NCI-H2196 treated with DMSO at 0.1 percent for 48 hours (cell line): ENCODE results near the gene ULBP1.
"Not testable (repeated sequence)": the region's sequence is repeated elsewhere in the genome, so short reads cannot be mapped to it uniquely, and the experiment has no call there.

Source experiments
- DNase-seq: peaks from one replicate; lab custom pipeline; 2025; ENCODE audit not compliant: unreplicated experiment; lab: John Stamatoyannopoulos, UW

Gene ULBP1

GRCh38 chr6:149963462-149964307 lies at the start of gene ULBP1:
Gene ULBP1, plus strand, starts transcription at chr6:149963943. Its CDS starts 107 bp downstream, at chr6:149964050.
- peak; percentile 65 for DNase-seq

GRCh38 chr6:149915970-149916865 lies 47.5 kb upstream of the ULBP1 start:
- no peak for DNase-seq

- no peak for DNase-seq
Measured at GRCh38 chr6:149917679-149918078, 46.1 kb upstream of the ULBP1 start.

- no peak for DNase-seq
Measured at GRCh38 chr6:149918151-149918905, 45.4 kb upstream of the ULBP1 start.

GRCh38 chr6:149919126-149919833 lies 44.5 kb upstream of the ULBP1 start:
- not testable (repeated sequence) for DNase-seq

GRCh38 chr6:149919834-149920225 lies 43.9 kb upstream of the ULBP1 start:
- DNase-seq: no peak

- no peak for DNase-seq
Measured at GRCh38 chr6:149921361-149921760, 42.4 kb upstream of the ULBP1 start.

- DNase-seq: not testable (repeated sequence)
Measured at GRCh38 chr6:149922091-149922490, 41.7 kb upstream of the ULBP1 start.

- peak; percentile 45 for DNase-seq
Measured at GRCh38 chr6:149922642-149923326, 41.0 kb upstream of the ULBP1 start, which contains the start of gene RAET1G. Gene RAET1G, minus strand, starts transcription at chr6:149923121. Its CDS starts 111 bp downstream, at chr6:149923010.

- DNase-seq: no peak
Measured at GRCh38 chr6:149923327-149923986, 40.3 kb upstream of the ULBP1 start.

- DNase-seq: no peak
Measured at GRCh38 chr6:149924206-149924932, 39.4 kb upstream of the ULBP1 start.

- DNase-seq: no peak
Measured at GRCh38 chr6:149924933-149925252, 38.9 kb upstream of the ULBP1 start.

GRCh38 chr6:149925253-149925973 lies 38.3 kb upstream of the ULBP1 start:
- no peak for DNase-seq

GRCh38 chr6:149925974-149926777 lies 37.6 kb upstream of the ULBP1 start:
- peak; percentile 30 for DNase-seq

- not testable (repeated sequence) for DNase-seq
Measured at GRCh38 chr6:149927025-149927424, 36.7 kb upstream of the ULBP1 start.

GRCh38 chr6:149929422-149929821 lies 34.3 kb upstream of the ULBP1 start:
- no peak for DNase-seq

- no peak for DNase-seq
Measured at GRCh38 chr6:149931501-149931900, 32.2 kb upstream of the ULBP1 start.
